AG08396 (cell line): Measurements from ENCODE around the gene METTL6.
"Not testable (repeated sequence)": the region's sequence is repeated elsewhere in the genome, so short reads cannot be mapped to it uniquely, and the experiment has no call there.

ENCODE experiments used
- DNase-seq: peaks from one replicate; pipeline ENCODE4 v3.0.0; 2012; ENCODE audit warnings: low spot score, mixed read lengths

Gene METTL6

GRCh38 chr3:15404767-15405166 lies 22.6 kb downstream of the METTL6 start:
- no peak for DNase-seq

GRCh38 chr3:15403965-15404364 lies 23.4 kb downstream of the METTL6 start:
- no peak for DNase-seq

- DNase-seq, result no peak
These were observed 23.8 kb downstream of the METTL6 start for GRCh38 chr3:15403495-15403894.

GRCh38 chr3:15401936-15402335 lies 25.4 kb downstream of the METTL6 start:
- DNase-seq, result no peak

GRCh38 chr3:15399970-15400369 lies 27.4 kb downstream of the METTL6 start:
- DNase-seq, result no peak

- not testable (repeated sequence) for DNase-seq
These were observed 28.6 kb downstream of the METTL6 start for GRCh38 chr3:15398731-15399133.

GRCh38 chr3:15393252-15393651 lies 34.1 kb downstream of the METTL6 start:
- not testable (repeated sequence) for DNase-seq

- DNase-seq, result no peak
These were observed 36.3 kb downstream of the METTL6 start for GRCh38 chr3:15391007-15391406.

- DNase-seq, result no peak
These were observed 36.9 kb downstream of the METTL6 start for GRCh38 chr3:15390460-15390859.

GRCh38 chr3:15388335-15388734 lies 39.0 kb downstream of the METTL6 start:
- DNase-seq, result not testable (repeated sequence)

- no peak for DNase-seq
These were observed 39.6 kb downstream of the METTL6 start for GRCh38 chr3:15387735-15388134.

GRCh38 chr3:15387171-15387581 lies 40.2 kb downstream of the METTL6 start:
- no peak for DNase-seq

GRCh38 chr3:15386654-15386955 lies 40.7 kb downstream of the METTL6 start:
- DNase-seq, result not testable (repeated sequence)

- no peak for DNase-seq
These were observed 41.3 kb downstream of the METTL6 start for GRCh38 chr3:15385901-15386653.

GRCh38 chr3:15385238-15385695 lies 42.1 kb downstream of the METTL6 start:
- DNase-seq, result not testable (repeated sequence)

- DNase-seq, result no peak
These were observed 42.7 kb downstream of the METTL6 start for GRCh38 chr3:15384510-15385237.

- no peak for DNase-seq
These were observed 44.9 kb downstream of the METTL6 start for GRCh38 chr3:15382405-15382923.

- DNase-seq, result no peak
These were observed 46.1 kb downstream of the METTL6 start for GRCh38 chr3:15380980-15381890.

GRCh38 chr3:15377961-15378791 lies 49.2 kb downstream of the METTL6 start:
- peak; percentile 82 for DNase-seq

- no peak for DNase-seq
These were observed 51.8 kb downstream of the METTL6 start for GRCh38 chr3:15375461-15376000.

GRCh38 chr3:15372918-15373317 lies 54.4 kb downstream of the METTL6 start:
- no peak for DNase-seq
